CD4-positive, alpha-beta T cell treated with Interferon gamma for 1 hour (primary cell): Measurements from ENCODE around the gene JHY.

Source experiments
- DNase-seq: peaks from one replicate; pipeline ENCODE4 v3.0.0-alpha.2; 2020

JHY gene

GRCh38 chr11:122954455-122954854, 71.9 kb downstream of the JHY start:
- DNase-seq = no peak

- DNase-seq = no peak
These were observed 81.4 kb downstream of the JHY start for GRCh38 chr11:122963961-122964360.

GRCh38 chr11:122976061-122976733, 93.6 kb downstream of the JHY start:
- DNase-seq = no peak

GRCh38 chr11:122976734-122977469, 94.3 kb downstream of the JHY start:
- DNase-seq = no peak

- no peak for DNase-seq
These were observed 95.1 kb downstream of the JHY start for GRCh38 chr11:122977470-122978298.

GRCh38 chr11:122978299-122978620, 95.7 kb downstream of the JHY start:
- no peak for DNase-seq

- no peak for DNase-seq
These were observed 96.7 kb downstream of the JHY start for GRCh38 chr11:122979103-122979814.

- no peak for DNase-seq
These were observed 97.4 kb downstream of the JHY start for GRCh38 chr11:122979815-122980595.

- DNase-seq = peak; percentile 24
These were observed 99.1 kb downstream of the JHY start, which contains the start of gene BSX for GRCh38 chr11:122981388-122982264. Gene BSX, minus strand, starts transcription at chr11:122981834. Its CDS starts 163 bp downstream, at chr11:122981671.

- no peak for DNase-seq
These were observed 101.1 kb downstream of the JHY start for GRCh38 chr11:122983438-122984185.

GRCh38 chr11:122984186-122985011, 101.8 kb downstream of the JHY start:
- DNase-seq = no peak

- DNase-seq = no peak
These were observed 113.0 kb downstream of the JHY start for GRCh38 chr11:122995526-122995925.

- no peak for DNase-seq
These were observed 116.3 kb downstream of the JHY start for GRCh38 chr11:122998727-122999366.

- no peak for DNase-seq
These were observed 118.2 kb downstream of the JHY start for GRCh38 chr11:123000721-123001120.

- DNase-seq = no peak
These were observed 124.4 kb downstream of the JHY start for GRCh38 chr11:123006860-123007542.
